OCI-M2 (cell line): Measurements from ENCODE around the gene REXO1.

Experiments
- DNase-seq: peaks from one replicate; lab custom pipeline; 2025; ENCODE audit not compliant: unreplicated experiment; lab: John Stamatoyannopoulos, UW

The REXO1 gene

DNA sequence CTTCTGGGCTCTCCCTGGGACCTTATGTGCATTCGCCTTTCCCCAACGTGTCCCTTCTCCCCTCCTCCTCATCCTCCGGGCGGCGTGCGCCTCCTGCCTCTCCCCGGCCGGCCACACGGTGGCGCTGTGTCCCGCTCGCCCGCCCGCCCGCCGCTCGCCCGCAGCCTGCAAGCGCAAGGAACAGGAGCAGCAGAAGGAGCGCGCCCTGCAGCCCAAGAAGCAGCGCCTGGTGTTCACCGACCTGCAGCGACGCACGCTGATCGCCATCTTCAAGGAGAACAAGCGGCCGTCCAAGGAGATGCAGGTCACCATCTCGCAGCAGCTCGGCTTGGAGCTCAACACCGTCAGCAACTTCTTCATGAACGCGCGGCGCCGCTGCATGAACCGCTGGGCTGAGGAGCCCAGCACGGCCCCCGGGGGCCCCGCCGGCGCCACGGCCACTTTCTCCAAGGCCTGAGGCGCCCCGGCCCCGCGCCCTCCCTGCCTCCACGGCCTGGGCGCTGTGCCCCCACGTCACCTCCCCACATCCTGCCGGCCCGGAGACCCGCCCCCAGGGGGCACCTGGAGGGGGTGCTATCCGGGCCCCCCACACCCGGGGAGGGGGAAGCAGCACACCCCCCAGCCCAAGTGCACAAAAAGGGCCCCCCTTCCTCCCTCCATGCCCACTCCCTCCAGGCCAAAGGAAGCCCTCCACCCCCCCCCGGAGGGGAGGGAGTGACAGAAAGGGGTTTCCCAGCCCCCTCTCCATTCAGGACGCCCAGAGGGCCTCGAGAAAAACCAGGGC, 73.1 kb downstream of the REXO1 start:
- no peak for DNase-seq

- DNase-seq: no peak
Observed at GRCh38 chr19:1773184-1773583, 75.1 kb downstream of the REXO1 start.

DNA sequence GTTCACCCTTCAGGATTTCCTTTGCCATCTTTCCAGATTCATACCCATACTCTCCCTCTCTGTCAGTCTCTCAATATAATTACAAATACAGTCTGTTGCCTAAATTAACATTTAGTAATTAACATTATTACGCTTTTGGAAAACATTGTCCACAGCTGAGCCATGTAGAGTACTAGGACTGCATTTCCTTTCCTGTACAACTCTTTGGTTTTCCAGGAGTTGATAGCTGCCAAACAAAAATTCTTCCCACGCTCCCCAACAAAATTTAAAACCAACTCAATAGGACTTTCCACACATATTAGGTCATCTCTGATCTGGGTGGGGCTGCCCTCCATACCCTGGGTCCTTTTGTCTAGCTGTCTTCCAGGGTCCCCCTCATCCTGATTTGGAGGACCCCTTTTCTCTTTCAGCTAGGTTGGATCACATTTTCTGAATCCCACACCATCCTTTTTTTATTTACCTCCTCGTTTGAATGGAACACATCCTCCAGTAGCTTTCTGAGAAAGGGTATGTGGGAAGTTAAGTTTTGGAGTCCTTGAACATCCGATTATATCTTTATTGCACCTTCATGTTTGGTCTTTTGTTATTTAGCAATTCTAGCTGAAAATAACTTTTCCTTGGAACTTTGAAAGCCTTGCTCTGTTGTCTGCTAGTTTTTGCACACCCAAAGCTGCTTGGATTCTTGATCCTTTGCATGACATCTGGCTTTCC, 77.3 kb downstream of the REXO1 start:
- no peak for DNase-seq

DNA sequence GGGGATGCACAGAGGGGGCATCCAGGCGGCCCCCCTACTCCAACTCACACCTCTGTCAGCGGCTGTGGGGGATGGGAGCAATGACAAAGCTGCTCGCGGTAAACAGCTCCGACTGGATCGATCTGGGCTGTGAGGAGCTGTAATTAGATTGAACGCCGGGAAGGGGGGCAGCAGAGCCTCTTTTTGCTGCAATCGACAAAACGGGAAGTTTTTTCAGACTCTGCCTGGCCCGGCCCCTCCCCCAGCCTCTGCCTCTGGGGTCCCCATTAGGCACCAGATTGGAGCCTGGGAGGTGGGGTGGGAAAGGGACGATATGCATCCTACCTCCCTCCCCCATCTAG, 78.7 kb downstream of the REXO1 start:
- no peak for DNase-seq

- DNase-seq: no peak
Observed at GRCh38 chr19:1768918-1769644, 79.2 kb downstream of the REXO1 start.

- DNase-seq: no peak
Observed at GRCh38 chr19:1768248-1768647, 80.0 kb downstream of the REXO1 start.

DNA sequence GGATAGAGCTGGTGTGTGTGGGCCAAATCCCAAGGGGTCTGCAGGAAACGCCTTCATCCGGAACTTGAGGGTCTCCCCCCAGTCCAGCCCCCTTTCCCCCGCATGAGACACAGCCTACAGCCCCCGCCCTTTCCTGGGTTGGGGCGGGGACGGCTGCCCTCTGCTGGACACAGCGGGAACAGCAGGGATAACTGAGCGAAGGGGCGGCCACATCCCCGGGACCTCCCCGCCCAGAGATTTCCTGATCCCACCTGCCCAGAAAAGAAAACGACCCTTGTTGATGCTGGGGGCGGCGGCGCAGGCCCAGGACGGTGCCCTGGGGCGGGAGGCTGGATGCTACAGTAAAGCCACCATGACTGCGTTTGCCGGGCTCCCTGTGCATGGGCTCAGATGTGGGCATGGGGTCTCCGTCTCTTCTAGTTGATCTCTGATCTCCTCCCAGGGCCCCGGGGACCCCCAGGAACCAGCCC, 80.8 kb downstream of the REXO1 start:
- no peak for DNase-seq

DNA sequence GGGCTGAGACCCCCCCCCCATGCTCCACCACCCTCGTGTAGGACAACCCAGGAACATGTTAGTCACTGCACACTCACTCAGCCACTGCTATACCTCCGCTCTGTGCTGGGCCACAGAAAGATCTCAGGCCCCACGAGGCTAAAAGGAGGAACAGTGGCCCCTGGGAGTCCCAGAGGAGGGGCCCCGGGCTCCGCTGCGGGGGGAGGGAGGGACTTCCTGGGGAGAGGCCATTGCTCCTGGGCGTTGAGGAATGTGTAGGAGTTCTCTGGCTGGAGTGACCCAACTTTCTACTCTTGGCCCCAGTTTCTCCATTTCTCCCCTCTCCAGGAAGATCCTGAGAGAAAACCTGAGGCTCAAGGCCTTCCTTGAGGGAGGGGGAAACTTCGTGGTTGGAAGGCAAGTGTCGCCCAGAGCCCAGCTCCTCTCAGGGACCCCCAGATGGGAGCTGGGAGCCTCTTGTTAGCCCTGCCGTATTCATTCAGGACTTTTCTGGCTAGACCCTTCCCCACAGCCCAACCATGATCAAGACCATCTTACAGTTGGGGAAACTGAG, 81.4 kb downstream of the REXO1 start:
- DNase-seq: no peak

- no peak for DNase-seq
Observed at GRCh38 chr19:1765904-1766799, 82.1 kb downstream of the REXO1 start.
